Breast epithelium (tissue), 3 donors: ENCODE data around the gene FBLN2.

Source experiments
- CTCF ChIP-seq, 3 donors: fragments of 450-650 bp; IDR thresholded peaks; one replicate each; pipeline ENCODE4 v1.5.1; 2016 to 2017; ENCODE audit warnings: antibody characterized with exemption in 3 of 3, mild to moderate bottlenecking in 3 of 3, moderate library complexity in 3 of 3
- POLR2A ChIP-seq: fragments of 450-650 bp; IDR thresholded peaks from one replicate; pipeline ENCODE4 v1.6.1; 2016; ENCODE audit warnings: antibody characterized with exemption, mild to moderate bottlenecking, moderate library complexity
- POLR2AphosphoS5 ChIP-seq, 3 donors: sonication (generic); formaldehyde crosslinking; IDR thresholded peaks; one replicate each; pipeline ENCODE4 v1.6.1; 2017; ENCODE audit warnings: antibody characterized with exemption in 3 of 3

GRCh38 chr3:13647298-13648059 is 98.6 kb downstream of the FBLN2 start:
- TF ChIP-seq CTCF (IDR thresholded peaks at IDR 0.05) (no peak), POLR2A (no peak), POLR2AphosphoS5 (IDR thresholded peaks at IDR 0.05) (no peak)
